Neutrophil (primary cell): ENCODE results near the gene ATP1A1.

Experiments used
- H3K27ac ChIP-seq: fragments of 200-600 bp; sonication (generic); 2 replicates; pipeline ENCODE4 v1.5.1; 2016; ENCODE audit warnings: mild to moderate bottlenecking, moderate library complexity
- H3K27me3 ChIP-seq: fragments of 200-600 bp; sonication (generic); 2 replicates; pipeline ENCODE4 v1.6.0; 2016; ENCODE audit warnings: mild to moderate bottlenecking
- H3K36me3 ChIP-seq: fragments of 200-600 bp; sonication (generic); 2 replicates; pipeline ENCODE4 v1.5.1; 2017
- H3K4me1 ChIP-seq, 2 experiments: fragments of 200-600 bp in 1 of 2; sonication (generic) in 1 of 2; 1 replicate in 1 of 2; 2 replicates in 1 of 2; pipeline versions ENCODE4 v1.5.1 to v1.6.1; 2013 to 2016; ENCODE audit warnings: low read depth in 1 of 2, low read length in 1 of 2, mild to moderate bottlenecking in 1 of 2, moderate library complexity in 1 of 2; ENCODE audit not compliant: control insufficient read depth in 1 of 2, insufficient read depth in 1 of 2
- H3K4me3 ChIP-seq, 2 experiments: fragments of 200-600 bp in 1 of 2; sonication (generic) in 1 of 2; 1 replicate in 1 of 2; 2 replicates in 1 of 2; pipeline ENCODE4 v1.5.1; 2013 to 2016; ENCODE audit warnings: low read depth in 1 of 2, low read length in 1 of 2, mild to moderate bottlenecking in 1 of 2, moderate library complexity in 1 of 2
- H3K9me3 ChIP-seq: fragments of 200-600 bp; sonication (generic); 2 replicates; pipeline ENCODE4 v1.5.1; 2016
- TF ChIP-seq, protein P1 (sequence below): fragments of 200-600 bp; sonication (generic); IDR thresholded peaks from 2 replicates; pipeline ENCODE4 v1.5.1; 2016; ENCODE audit warnings: antibody characterized with exemption

ATP1A1 gene

DNA sequence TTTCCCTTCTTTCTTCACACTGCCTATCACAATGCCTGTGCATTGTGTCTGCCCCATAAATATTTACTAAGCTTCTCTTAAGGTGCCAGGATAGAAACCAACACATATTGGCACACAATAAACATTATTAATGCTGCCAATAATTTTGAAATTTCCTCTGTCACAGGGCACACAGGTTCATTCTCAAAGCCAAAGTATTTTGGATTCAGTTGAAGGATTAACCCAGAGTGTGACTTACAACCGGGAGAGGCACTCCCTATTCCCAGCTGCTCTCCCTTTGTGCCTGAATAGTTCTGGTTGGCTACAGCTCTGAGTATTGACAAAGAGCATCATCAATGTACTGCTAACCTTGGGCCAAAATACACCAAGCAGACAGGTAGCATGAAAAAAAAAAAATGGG lies 46.6 kb upstream of the ATP1A1 start:
- Histone ChIP-seq H3K9me3 (no peaks in the 10 kb centered on the region), H3K4me3 (no peak overlapping the region), H3K27ac (no peak overlapping the region), H3K27me3 (no peaks in the 10 kb centered on the region), H3K36me3 (no peaks in the 10 kb centered on the region), H3K4me1 (no peaks in the 10 kb centered on the region)
- TF ChIP-seq, protein P1, sequence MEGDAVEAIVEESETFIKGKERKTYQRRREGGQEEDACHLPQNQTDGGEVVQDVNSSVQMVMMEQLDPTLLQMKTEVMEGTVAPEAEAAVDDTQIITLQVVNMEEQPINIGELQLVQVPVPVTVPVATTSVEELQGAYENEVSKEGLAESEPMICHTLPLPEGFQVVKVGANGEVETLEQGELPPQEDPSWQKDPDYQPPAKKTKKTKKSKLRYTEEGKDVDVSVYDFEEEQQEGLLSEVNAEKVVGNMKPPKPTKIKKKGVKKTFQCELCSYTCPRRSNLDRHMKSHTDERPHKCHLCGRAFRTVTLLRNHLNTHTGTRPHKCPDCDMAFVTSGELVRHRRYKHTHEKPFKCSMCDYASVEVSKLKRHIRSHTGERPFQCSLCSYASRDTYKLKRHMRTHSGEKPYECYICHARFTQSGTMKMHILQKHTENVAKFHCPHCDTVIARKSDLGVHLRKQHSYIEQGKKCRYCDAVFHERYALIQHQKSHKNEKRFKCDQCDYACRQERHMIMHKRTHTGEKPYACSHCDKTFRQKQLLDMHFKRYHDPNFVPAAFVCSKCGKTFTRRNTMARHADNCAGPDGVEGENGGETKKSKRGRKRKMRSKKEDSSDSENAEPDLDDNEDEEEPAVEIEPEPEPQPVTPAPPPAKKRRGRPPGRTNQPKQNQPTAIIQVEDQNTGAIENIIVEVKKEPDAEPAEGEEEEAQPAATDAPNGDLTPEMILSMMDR: no peak

DNA sequence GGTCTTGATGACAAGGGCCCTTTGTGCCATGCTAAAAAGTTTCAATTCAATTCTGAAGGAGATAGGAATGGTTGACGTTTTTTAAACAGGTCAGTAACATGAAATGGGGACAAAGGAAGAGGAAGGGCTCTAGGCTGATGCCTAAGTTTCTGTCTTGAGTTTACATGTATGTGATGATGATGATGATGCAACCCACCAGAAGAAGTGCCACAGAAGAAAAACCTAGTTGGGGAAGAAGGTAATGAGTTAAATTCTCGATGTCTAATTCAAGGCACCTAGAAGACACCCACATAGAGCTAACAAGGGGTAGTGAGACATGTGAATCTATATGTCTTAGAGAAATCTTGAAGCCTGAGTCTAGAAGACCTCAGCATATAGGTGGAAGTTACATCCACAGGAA lies 44.4 kb upstream of the ATP1A1 start:
- H3K4me1 ChIP-seq: no peaks in the 10 kb centered on the region
- TF ChIP-seq, protein P1: no peak

DNA sequence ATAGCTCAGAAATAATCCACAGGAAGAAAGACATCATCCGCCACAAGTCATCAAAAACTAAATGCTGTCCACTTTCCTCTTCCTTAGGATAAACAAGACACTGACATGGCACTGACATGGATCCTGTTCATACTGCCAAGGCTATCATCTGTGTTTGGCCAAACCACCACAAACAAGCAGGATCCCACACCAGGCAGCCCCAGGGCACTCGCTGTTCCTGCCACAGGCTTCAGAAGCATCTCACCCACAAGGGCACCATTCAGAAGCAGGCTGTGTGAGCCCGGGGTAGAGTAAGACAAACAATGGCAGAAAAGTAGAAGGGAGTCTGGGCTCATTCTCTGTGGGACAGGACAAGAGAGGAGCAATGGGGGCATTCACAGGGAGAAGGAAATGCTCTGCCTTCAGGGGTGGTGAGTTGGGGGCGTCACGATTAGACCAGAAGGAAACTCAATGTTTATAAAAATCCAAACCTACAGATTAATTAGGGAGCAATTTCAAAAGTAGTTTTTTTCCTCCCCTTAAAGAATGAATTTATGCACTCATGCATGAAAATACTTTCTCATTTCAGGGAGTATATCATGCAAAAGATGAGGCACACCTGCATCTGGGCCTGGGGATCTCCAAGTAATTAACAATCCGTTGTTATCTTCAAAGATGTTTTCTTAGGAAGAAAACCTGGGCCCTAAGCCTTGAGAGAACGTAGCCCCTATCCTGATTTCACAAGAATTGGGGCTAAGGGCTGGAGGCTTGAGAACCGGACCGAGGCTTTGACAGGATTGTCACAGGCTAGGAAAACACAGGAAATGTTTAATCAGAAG lies 43.3 kb upstream of the ATP1A1 start:
- Histone ChIP-seq H3K4me1 (no peaks in the 10 kb centered on the region), H3K9me3 (no peaks in the 10 kb centered on the region)
- TF ChIP-seq, protein P1: no peak

More for the DNA sequence above, 44.4 kb upstream of the ATP1A1 start:
- Histone ChIP-seq H3K9me3 (no peaks in the 10 kb centered on the region), H3K36me3 (no peaks in the 10 kb centered on the region), H3K27ac (no peak overlapping the region), H3K4me3 (no peak overlapping the region), H3K27me3 (no peaks in the 10 kb centered on the region)

DNA sequence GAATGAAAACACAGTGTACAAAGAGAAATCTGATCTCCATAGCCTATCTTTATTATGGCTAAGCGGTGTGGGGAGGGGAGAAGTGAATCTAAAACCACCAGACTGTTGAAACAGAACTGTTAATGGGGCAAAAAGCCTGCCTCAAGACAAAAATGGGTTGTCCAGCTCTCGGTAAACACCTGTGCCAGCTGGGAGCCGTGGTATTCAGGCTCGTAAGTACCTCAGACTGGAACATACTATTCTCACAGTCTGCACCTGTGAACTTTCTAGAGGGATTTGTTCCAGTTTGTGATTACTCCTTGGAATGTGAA lies 42.7 kb upstream of the ATP1A1 start:
- no peaks in the 10 kb centered on the region for H3K4me1 ChIP-seq

More for the DNA sequence above, 43.3 kb upstream of the ATP1A1 start:
- H3K27me3 ChIP-seq: no peaks in the 10 kb centered on the region
- no peaks in the 10 kb centered on the region for H3K36me3 ChIP-seq
- no peak overlapping the region for H3K4me3 ChIP-seq
- H3K27ac ChIP-seq: no peak overlapping the region

DNA sequence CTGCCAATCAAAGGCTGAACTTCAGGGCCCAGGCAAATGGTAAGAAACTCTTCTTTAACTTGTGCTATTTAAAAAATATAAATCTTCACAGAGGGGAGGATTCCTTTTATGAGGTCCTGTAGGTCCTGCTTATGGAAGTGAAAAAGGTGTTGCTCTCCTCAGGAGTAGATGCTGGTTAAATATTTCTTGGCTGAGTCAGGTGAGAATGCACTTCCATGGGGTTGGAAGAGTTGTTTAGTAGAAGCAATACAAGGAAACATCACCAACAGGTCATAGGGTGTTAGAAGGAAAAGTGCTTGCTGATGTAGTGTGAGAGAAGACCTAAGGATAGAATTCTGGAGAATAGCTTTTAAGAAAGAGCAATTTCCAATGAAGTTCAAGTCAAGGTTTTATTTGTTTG lies 42.2 kb upstream of the ATP1A1 start:
- Histone ChIP-seq H3K4me3 (no peak overlapping the region), H3K36me3 (no peaks in the 10 kb centered on the region), H3K9me3 (no peaks in the 10 kb centered on the region), H3K27ac (no peak overlapping the region), H3K4me1 (no peaks in the 10 kb centered on the region), H3K27me3 (no peaks in the 10 kb centered on the region)
- TF ChIP-seq, protein P1: no peak

More for the DNA sequence above, 42.7 kb upstream of the ATP1A1 start:
- Histone ChIP-seq H3K36me3 (no peaks in the 10 kb centered on the region), H3K27ac (no peak overlapping the region), H3K27me3 (no peaks in the 10 kb centered on the region), H3K4me3 (no peak overlapping the region), H3K9me3 (no peaks in the 10 kb centered on the region)
- TF ChIP-seq, protein P1: no peak
